ENCODE measurements around the gene VIPR2. TPM values are rescaled to one million over a fixed set of nuclear protein-coding genes. Genes with fewer than 3 reads are reported as not detected.

The VIPR2 gene
- total and polyA plus RNA-seq, 2 of the 13 experiments (the other 11 are each of a cell fraction or from before 2014, with no cell fraction given), result not detected

GRCh38 chr7:159097661-159098423 is 46.8 kb downstream of the VIPR2 start:
- Histone ChIP-seq H2AFZ (ENCODE audit: low read length) (no peak overlapping the region), H3K4me3 (replicated peaks in 1 of 3; ENCODE audit: insufficient read depth in 1 of 3, low read depth in 2 of 3, low read length in 3 of 3) (no peak overlapping the region), H3K4me1 (ENCODE audit: insufficient read depth, low read length) (no peaks in the 10 kb centered on the region), H3K9me3 (ENCODE audit: low read length) (no peaks in the 10 kb centered on the region), H3K27ac (ENCODE audit: extremely low read length, insufficient read depth, low read length) (no peak overlapping the region), H3K9ac (ENCODE audit: insufficient read depth, low read depth, low read length) (no peak overlapping the region), H3K36me3 (replicated peaks in 1 of 2; ENCODE audit: control insufficient read depth in 1 of 2, insufficient read depth in 2 of 2, low read length in 2 of 2) (no peaks in the 10 kb centered on the region), H3K79me2 (ENCODE audit: insufficient read depth, low read length) (no peaks in the 10 kb centered on the region), H4K20me1 (ENCODE audit: insufficient read depth, low read length) (no peaks in the 10 kb centered on the region), H3K4me2 (ENCODE audit: low read depth, low read length) (no peak overlapping the region), H3K27me3 (ENCODE audit: control insufficient read depth in 1 of 2, insufficient read depth in 2 of 2, low read length in 2 of 2) (peaks cover 4 to 57% of the 10 kb centered on the region in 2 experiments; a peak in 3 of 5 replicates)
- ChIA-PET POLR2A (no interaction called here), CTCF (ENCODE audit: low intra/inter-chr PET ratio, low total read pairs) (no interaction called here)
- 8% methylated on average over 5 of the region's 23 CpGs for WGBS (ENCODE audit: low lambda C conversion rate)
- in situ Hi-C loops (cut with HindIII; ENCODE audit: extremely low pct_ligation_motif_present, low pct_unique_long_range_greater_than_20kb) (no loop called here), intact Hi-C loops (cut with micrococcal nuclease; ENCODE audit: unreplicated experiment) (no loop called here)
- TF ChIP-seq FOXA3 (CRISPR knock-in tag; IDR thresholded peaks at IDR 0.05), result no peak
- no peak for TF ChIP-seq ZNF724P (CRISPR knock-in tag; IDR thresholded peaks at IDR 0.05; ENCODE audit: borderline replicate concordance)
- no peak for TF ChIP-seq MLXIP (CRISPR knock-in tag; IDR thresholded peaks at IDR 0.05; ENCODE audit: borderline replicate concordance)
- TF ChIP-seq ZNF709 (CRISPR knock-in tag; IDR thresholded peaks at IDR 0.05), result no peak
- no peak for TF ChIP-seq ZNF543 (CRISPR knock-in tag; IDR thresholded peaks at IDR 0.05)
- no peak for TF ChIP-seq RXRA (CRISPR knock-in tag; IDR thresholded peaks at IDR 0.05)
- no peak for TF ChIP-seq ZNF609 (CRISPR knock-in tag; IDR thresholded peaks at IDR 0.05; ENCODE audit: borderline replicate concordance)
- no peak for TF ChIP-seq ZNF615 (CRISPR knock-in tag; IDR thresholded peaks at IDR 0.05; ENCODE audit: borderline replicate concordance)
- no peak for TF ChIP-seq HCFC1 (IDR thresholded peaks at IDR 0.05; ENCODE audit: low read depth, low read length)
- TF ChIP-seq KAT7 (CRISPR knock-in tag; IDR thresholded peaks at IDR 0.05; ENCODE audit: borderline replicate concordance), result no peak
- no peak for TF ChIP-seq ZNF17 (CRISPR knock-in tag; IDR thresholded peaks at IDR 0.05)
- TF ChIP-seq SMYD3 (CRISPR knock-in tag; IDR thresholded peaks at IDR 0.05), result no peak
- TF ChIP-seq ZBTB25 (CRISPR knock-in tag; IDR thresholded peaks at IDR 0.05), result no peak
- no peak for TF ChIP-seq MED13 (CRISPR knock-in tag; IDR thresholded peaks at IDR 0.05)
- DNase-seq (ENCODE audit: low spot score) (no peak), FAIRE-seq (no peak), ATAC-seq (no peak; the same call in 2 of the 3 replicates)
- no TSS peak for BruUV-seq (replicated peaks)
